Measurements from ENCODE around the gene TMEM176A. TPM values are rescaled to one million over a fixed set of nuclear protein-coding genes. Genes with fewer than 3 reads are reported as not detected.

TMEM176A gene
- total and polyA plus RNA-seq, 5 donors from 2014 or later: 0.24 TPM; not detected in 3

DNA sequence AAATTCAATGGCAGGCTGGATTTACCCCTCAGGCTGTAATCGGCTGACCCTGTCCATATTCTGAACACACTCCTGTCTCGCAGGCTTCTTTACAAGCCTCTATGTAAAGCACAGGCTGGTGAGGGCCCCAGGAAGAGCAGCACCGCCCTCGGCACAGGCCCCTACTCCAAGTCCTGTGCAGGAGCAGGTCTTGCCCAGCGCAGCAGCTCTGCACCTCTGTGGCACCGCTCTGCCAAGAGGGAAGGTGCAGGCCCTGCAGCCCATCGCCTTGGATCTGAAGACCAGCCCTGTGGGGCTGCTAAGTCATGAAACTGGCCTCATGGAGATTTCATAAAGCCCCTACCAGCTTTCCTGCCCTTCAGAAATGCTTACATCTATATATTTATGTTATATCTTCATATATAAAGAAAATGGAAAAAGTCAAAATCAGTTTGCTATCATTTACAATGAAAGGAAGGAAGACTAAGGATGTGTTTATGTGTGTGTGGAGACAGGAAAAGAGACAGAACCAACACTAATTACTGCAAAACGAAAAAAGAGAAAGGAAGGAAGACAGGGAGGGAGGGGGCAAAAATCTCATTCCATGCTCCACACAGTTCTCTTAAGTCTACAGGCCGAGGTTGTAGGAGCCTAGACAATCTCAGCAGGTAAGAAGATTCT lies 10.0 kb upstream of the TMEM176A start:
- Histone ChIP-seq H3K4me1 (ENCODE audit: control insufficient read depth, insufficient read depth, low read length, poor library complexity, severe bottlenecking) (no peaks in the 10 kb centered on the region), H3K36me3 (ENCODE audit: control insufficient read depth, insufficient read depth, low read length) (no peaks in the 10 kb centered on the region), H3K4me3 (ENCODE audit: low read depth, low read length) (no peak overlapping the region), H3K9me3 (ENCODE audit: control insufficient read depth in 2 of 2, low read length in 2 of 2) (no peaks in the 10 kb centered on the region), H3K27ac (ENCODE audit: insufficient read depth, low read length, poor library complexity, severe bottlenecking) (no peak overlapping the region), H3K27me3 (ENCODE audit: control insufficient read depth, insufficient read depth, low read length) (peaks cover 9% of the 10 kb centered on the region)
- Mint-ChIP-seq H3K27me3 (peaks cover 26% of the 10 kb centered on the region), H3K36me3 (no peaks in the 10 kb centered on the region), H3K9me3 (no peaks in the 10 kb centered on the region), H3K4me3 (no peak overlapping the region), H3K27ac (no peak overlapping the region), H3K4me1 (peaks cover 0 to 4% (median 0%) of the 10 kb centered on the region in 4 donors)
- ATAC-seq (ENCODE audit: low read depth in 2 of 2) (no peak), DNase-seq (no peak)

- no peak overlapping the region for H3K4me3 ChIP-seq (ENCODE audit: low read depth, low read length)
- no peak overlapping the region for H3K4me3 Mint-ChIP-seq
- H3K36me3 ChIP-seq (ENCODE audit: control insufficient read depth, insufficient read depth, low read length): no peaks in the 10 kb centered on the region
- H3K9me3 ChIP-seq (ENCODE audit: control insufficient read depth in 2 of 2, low read length in 2 of 2): no peaks in the 10 kb centered on the region
- no peaks in the 10 kb centered on the region for H3K4me1 ChIP-seq (ENCODE audit: control insufficient read depth, insufficient read depth, low read length, poor library complexity, severe bottlenecking)
- peaks cover 0 to 7% (median 0%) of the 10 kb centered on the region in 7 donors for H3K9me3 Mint-ChIP-seq
- H3K36me3 Mint-ChIP-seq: no peaks in the 10 kb centered on the region
- no peaks in the 10 kb centered on the region for H3K4me1 Mint-ChIP-seq
- H3K27ac ChIP-seq (ENCODE audit: insufficient read depth, low read length, poor library complexity, severe bottlenecking): no peak overlapping the region
- peaks cover 5% of the 10 kb centered on the region for H3K27me3 ChIP-seq (ENCODE audit: control insufficient read depth, insufficient read depth, low read length)
- ATAC-seq (ENCODE audit: low read depth in 2 of 2) (no peak), DNase-seq (no peak)
- H3K27me3 Mint-ChIP-seq: peaks cover 18% of the 10 kb centered on the region
- no peak overlapping the region for H3K27ac Mint-ChIP-seq
These were observed 9.3 kb upstream of the TMEM176A start for GRCh38 chr7:150791304-150791703.

DNA sequence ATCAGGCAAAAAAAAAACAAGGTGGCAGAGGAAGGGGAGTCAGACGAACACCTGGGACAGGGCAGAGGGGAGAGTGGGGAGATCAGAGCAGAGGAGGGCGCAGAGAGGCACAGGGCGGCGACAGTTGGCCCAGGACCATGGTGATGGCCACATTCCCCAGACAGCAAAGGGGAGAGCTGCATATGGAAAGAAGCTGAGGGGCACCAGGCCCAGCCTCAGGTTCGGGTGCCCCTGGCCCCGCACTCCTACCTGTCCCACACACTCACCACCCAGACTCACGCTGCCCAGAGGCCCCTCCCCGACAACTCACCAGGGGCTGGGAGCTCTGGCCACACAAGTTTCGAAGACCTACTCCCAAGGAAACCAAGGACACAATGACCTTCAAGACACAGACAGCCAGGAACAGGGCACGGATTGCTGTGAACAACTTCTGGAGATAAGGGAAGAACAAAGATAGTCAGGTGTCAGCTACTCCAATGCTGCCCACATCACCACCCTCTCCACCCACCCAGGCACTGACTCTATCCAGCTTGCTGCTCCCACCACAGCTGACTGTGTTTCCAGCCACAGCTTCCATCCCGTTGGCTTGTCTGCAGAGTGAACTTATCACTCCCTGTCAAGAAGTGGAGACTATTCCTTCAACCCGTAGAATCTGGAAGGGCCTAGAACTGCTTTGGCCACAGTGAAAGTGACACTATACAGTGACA lies 8.7 kb upstream of the TMEM176A start:
- Histone ChIP-seq H3K27ac (ENCODE audit: insufficient read depth, low read length, poor library complexity, severe bottlenecking) (no peak overlapping the region), H3K4me3 (ENCODE audit: low read depth, low read length) (no peak overlapping the region), H3K9me3 (ENCODE audit: control insufficient read depth in 2 of 2, low read length in 2 of 2) (no peaks in the 10 kb centered on the region), H3K4me1 (ENCODE audit: control insufficient read depth, insufficient read depth, low read length, poor library complexity, severe bottlenecking) (no peaks in the 10 kb centered on the region), H3K27me3 (ENCODE audit: control insufficient read depth, insufficient read depth, low read length) (peaks cover 5% of the 10 kb centered on the region), H3K36me3 (ENCODE audit: control insufficient read depth, insufficient read depth, low read length) (no peaks in the 10 kb centered on the region)
- ATAC-seq (ENCODE audit: low read depth in 2 of 2) (no peak), DNase-seq (no peak)
- no peak overlapping the region for H3K4me3 Mint-ChIP-seq
- peaks cover 17% of the 10 kb centered on the region for H3K27me3 Mint-ChIP-seq
- H3K4me1 Mint-ChIP-seq: no peaks in the 10 kb centered on the region
- H3K36me3 Mint-ChIP-seq: no peaks in the 10 kb centered on the region
- H3K27ac Mint-ChIP-seq: no peak overlapping the region
- H3K9me3 Mint-ChIP-seq: peaks cover 0 to 8% (median 0%) of the 10 kb centered on the region in 7 donors

DNA sequence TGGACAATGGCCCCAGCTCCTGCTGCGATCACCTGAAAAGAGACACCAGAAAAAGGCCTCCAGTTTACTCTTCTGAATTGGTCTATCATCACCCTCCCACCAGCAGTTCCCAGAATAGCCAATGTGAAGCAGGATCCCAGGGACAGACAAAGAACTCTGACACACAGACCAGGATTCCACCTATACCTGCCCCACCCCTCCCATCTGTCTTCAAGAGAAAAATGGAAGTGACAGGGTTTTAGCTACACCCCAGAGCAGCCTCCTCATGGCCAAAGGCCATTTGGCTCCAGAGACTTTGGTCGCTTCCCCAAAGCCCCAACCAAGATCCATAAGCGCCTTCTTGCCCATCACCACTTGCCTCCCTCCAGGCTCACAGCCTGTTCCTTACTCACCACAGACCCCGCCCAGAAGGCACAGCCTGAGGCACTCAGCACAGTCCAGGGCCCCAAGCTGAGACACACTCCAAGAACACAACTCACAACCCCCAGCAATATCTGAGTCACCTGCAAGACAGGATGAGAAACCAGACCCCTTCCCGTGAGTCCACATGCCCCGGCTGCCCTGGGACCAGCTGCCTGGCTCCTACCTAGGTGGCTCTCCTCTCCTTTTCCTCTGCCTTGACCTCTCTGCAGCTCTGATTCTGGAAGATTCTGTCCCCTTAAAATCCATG lies 6.9 kb upstream of the TMEM176A start:
- no peaks in the 10 kb centered on the region for H3K4me1 ChIP-seq (ENCODE audit: control insufficient read depth, insufficient read depth, low read length, poor library complexity, severe bottlenecking)
- Mint-ChIP-seq H3K4me3 (no peak overlapping the region), H3K27me3 (peaks cover 18% of the 10 kb centered on the region), H3K9me3 (peaks cover 0 to 8% (median 0%) of the 10 kb centered on the region in 7 donors), H3K27ac (no peak overlapping the region), H3K36me3 (no peaks in the 10 kb centered on the region), H3K4me1 (no peaks in the 10 kb centered on the region)
- peaks cover 9% of the 10 kb centered on the region for H3K27me3 ChIP-seq (ENCODE audit: control insufficient read depth, insufficient read depth, low read length)
- DNase-seq: no peak
- no peaks in the 10 kb centered on the region for H3K36me3 ChIP-seq (ENCODE audit: control insufficient read depth, insufficient read depth, low read length)
- no peak overlapping the region for H3K4me3 ChIP-seq (ENCODE audit: low read depth, low read length)
- ATAC-seq (ENCODE audit: low read depth in 2 of 2): peak in 1 of 2 donors; percentile 25
- no peaks in the 10 kb centered on the region for H3K9me3 ChIP-seq (ENCODE audit: control insufficient read depth in 2 of 2, low read length in 2 of 2)
- no peak overlapping the region for H3K27ac ChIP-seq (ENCODE audit: insufficient read depth, low read length, poor library complexity, severe bottlenecking)

- Histone ChIP-seq H3K4me1 (ENCODE audit: control insufficient read depth, insufficient read depth, low read length, poor library complexity, severe bottlenecking) (peaks cover 18% of the 10 kb centered on the region), H3K27ac (ENCODE audit: insufficient read depth, low read length, poor library complexity, severe bottlenecking) (no peak overlapping the region), H3K9me3 (ENCODE audit: control insufficient read depth in 2 of 2, low read length in 2 of 2) (no peaks in the 10 kb centered on the region), H3K36me3 (ENCODE audit: control insufficient read depth, insufficient read depth, low read length) (no peaks in the 10 kb centered on the region), H3K4me3 (ENCODE audit: low read depth, low read length) (no peak overlapping the region), H3K27me3 (ENCODE audit: control insufficient read depth, insufficient read depth, low read length) (peaks cover 24% of the 10 kb centered on the region)
- Mint-ChIP-seq H3K36me3 (no peaks in the 10 kb centered on the region), H3K4me1 (peaks cover 0 to 15% (median 2%) of the 10 kb centered on the region in 4 donors), H3K9me3 (peaks cover 0 to 8% (median 0%) of the 10 kb centered on the region in 7 donors), H3K27me3 (peaks cover 35% of the 10 kb centered on the region), H3K27ac (no peak overlapping the region), H3K4me3 (no peak overlapping the region)
- no peak for DNase-seq
- no peak for ATAC-seq (ENCODE audit: low read depth in 2 of 2)
These were observed 2.9 kb upstream of the TMEM176A start for GRCh38 chr7:150797661-150798060.

DNA sequence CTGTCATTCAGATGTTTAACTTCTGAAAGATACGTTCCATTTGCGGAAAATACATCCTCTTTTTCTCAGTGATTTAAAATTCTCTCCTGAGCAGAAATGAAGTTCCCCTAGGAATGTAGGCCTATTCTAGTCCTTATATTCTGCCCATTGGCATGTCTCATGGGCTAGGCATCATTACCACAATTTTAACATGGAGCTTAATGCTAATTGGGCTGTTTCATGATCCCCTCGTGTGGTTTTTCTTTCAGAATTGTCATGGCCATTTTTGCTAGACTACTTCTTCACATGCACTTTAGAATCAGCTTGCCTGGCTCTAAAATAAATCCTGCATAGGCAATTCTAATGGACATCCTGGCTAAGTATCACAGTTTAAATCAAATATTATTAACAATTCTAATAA lies 1.4 kb upstream of the TMEM176A start:
- peaks cover 48% of the 10 kb centered on the region for H3K27me3 Mint-ChIP-seq

GRCh38 chr7:150799741-150800580 lies 608 bp upstream of the TMEM176A start, which contains the start of gene TMEM176B:
Gene TMEM176B, minus strand, starts transcription at chr7:150800364. Its CDS starts 3,795 bp downstream, at chr7:150796569.
- peak in 1 of 2 donors; percentile 17 for ATAC-seq (ENCODE audit: low read depth in 2 of 2)
- H3K27me3 ChIP-seq (ENCODE audit: control insufficient read depth, insufficient read depth, low read length): peaks cover 36% of the 10 kb centered on the region

More for the DNA sequence above, 1.4 kb upstream of the TMEM176A start:
- peaks cover 0 to 8% (median under 1%) of the 10 kb centered on the region in 7 donors for H3K9me3 Mint-ChIP-seq
- no peak overlapping the region for H3K27ac Mint-ChIP-seq
- Histone ChIP-seq H3K27ac (ENCODE audit: insufficient read depth, low read length, poor library complexity, severe bottlenecking) (no peak overlapping the region), H3K27me3 (ENCODE audit: control insufficient read depth, insufficient read depth, low read length) (peaks cover 31% of the 10 kb centered on the region), H3K9me3 (ENCODE audit: control insufficient read depth in 2 of 2, low read length in 2 of 2) (no peaks in the 10 kb centered on the region), H3K4me1 (ENCODE audit: control insufficient read depth, insufficient read depth, low read length, poor library complexity, severe bottlenecking) (peaks cover 18% of the 10 kb centered on the region), H3K4me3 (ENCODE audit: low read depth, low read length) (no peak overlapping the region), H3K36me3 (ENCODE audit: control insufficient read depth, insufficient read depth, low read length) (no peaks in the 10 kb centered on the region)
- H3K36me3 Mint-ChIP-seq: no peaks in the 10 kb centered on the region
- peak overlapping the region in 3 of 4 donors; percentile 26 to 75 (median 74) for H3K4me3 Mint-ChIP-seq
- ATAC-seq (ENCODE audit: low read depth in 2 of 2) (no peak), DNase-seq (no peak)
- peaks cover 0 to 15% (median 3%) of the 10 kb centered on the region in 4 donors for H3K4me1 Mint-ChIP-seq

More at GRCh38 chr7:150799741-150800580, 608 bp upstream of the TMEM176A start, which contains the start of gene TMEM176B:
- DNase-seq: no peak
- Histone ChIP-seq H3K36me3 (ENCODE audit: control insufficient read depth, insufficient read depth, low read length) (no peaks in the 10 kb centered on the region), H3K4me1 (ENCODE audit: control insufficient read depth, insufficient read depth, low read length, poor library complexity, severe bottlenecking) (peaks cover 18% of the 10 kb centered on the region), H3K9me3 (ENCODE audit: control insufficient read depth in 2 of 2, low read length in 2 of 2) (peaks cover 0 to under 1% of the 10 kb centered on the region in 2 experiments), H3K4me3 (ENCODE audit: low read depth, low read length) (no peak within 1 kb of the TSS), H3K27ac (ENCODE audit: insufficient read depth, low read length, poor library complexity, severe bottlenecking) (no peak within 1 kb of the TSS)
- Mint-ChIP-seq H3K27ac (peak within 1 kb of the TSS in 1 of 3 donors; percentile 73), H3K9me3 (peaks cover 0 to 8% (median 2%) of the 10 kb centered on the region in 7 donors), H3K4me3 (peak within 1 kb of the TSS in 3 of 4 donors; percentile 26 to 79 (median 75)), H3K4me1 (peaks cover 0 to 15% (median 3%) of the 10 kb centered on the region in 4 donors), H3K36me3 (no peaks in the 10 kb centered on the region), H3K27me3 (peaks cover 54% of the 10 kb centered on the region)

Data from CD4-positive, CD25-positive, alpha-beta regulatory T cell (primary cell).